Measurements from ENCODE around the gene MTMR12. TPM values are rescaled to one million over a fixed set of nuclear protein-coding genes. Genes with fewer than 3 reads are reported as not detected.

The MTMR12 gene
- total RNA-seq = 16.2 TPM

- DNase-seq (ENCODE audit: low read depth in 2 of 3, low spot score in 2 of 3) = peak; percentile 99 to 100 (median 99)
Measured at GRCh38 chr5:32312595-32313332, at the start of gene MTMR12. TSS of gene MTMR12 (minus strand) at chr5:32312939. CDS start at chr5:32312838, 101 bp downstream.

DNA sequence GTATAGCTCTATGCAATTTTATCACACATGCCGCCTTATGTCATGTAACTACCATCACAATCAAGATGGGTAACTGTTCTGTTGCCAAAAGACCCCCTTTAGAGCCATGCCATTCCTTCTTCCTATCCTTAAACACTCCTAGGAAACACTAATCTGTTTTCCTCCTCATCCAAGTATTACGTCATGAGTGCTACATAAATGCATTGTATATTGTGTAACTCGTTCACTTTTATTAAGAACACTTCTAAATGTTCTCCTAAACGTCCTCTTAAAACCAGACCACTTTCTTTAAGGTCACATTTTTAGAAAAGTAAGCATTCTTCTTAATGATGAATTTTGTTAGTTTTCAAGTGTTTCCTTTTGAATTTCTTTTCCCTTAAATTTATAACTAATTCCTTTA is 49.8 kb upstream of the MTMR12 start:
- DNase-seq (ENCODE audit: low read depth in 2 of 3, low spot score in 2 of 3) = no peak

DNA sequence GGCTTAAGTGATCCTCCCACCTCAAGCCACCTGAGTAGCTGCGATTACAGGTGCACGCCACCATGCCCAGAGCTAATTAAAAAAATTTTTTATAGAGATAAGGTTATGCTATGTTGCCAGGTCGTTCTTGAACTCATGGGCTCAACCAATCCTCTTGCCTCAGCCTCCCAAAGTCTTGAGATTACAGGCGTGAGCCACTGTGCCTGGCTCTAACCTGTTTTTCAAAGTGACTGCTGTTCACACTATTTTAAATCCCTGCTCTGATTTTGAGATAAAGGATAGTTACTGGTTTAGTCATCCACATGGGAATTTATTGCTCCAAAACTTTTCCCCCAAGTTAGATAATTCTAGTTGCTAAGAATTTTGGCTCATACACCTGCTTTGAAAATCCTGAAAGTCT is 48.2 kb upstream of the MTMR12 start:
- DNase-seq (ENCODE audit: low read depth in 2 of 3, low spot score in 2 of 3) = no peak

- DNase-seq (ENCODE audit: low read depth in 2 of 3, low spot score in 2 of 3) = no peak
Measured at GRCh38 chr5:32358611-32359010, 45.9 kb upstream of the MTMR12 start.

- no peak for DNase-seq (ENCODE audit: low read depth in 2 of 3, low spot score in 2 of 3)
Measured at GRCh38 chr5:32357658-32358057, 44.9 kb upstream of the MTMR12 start.

GRCh38 chr5:32355686-32356085 is 42.9 kb upstream of the MTMR12 start:
- no peak for DNase-seq (ENCODE audit: low read depth in 2 of 3, low spot score in 2 of 3)

DNA sequence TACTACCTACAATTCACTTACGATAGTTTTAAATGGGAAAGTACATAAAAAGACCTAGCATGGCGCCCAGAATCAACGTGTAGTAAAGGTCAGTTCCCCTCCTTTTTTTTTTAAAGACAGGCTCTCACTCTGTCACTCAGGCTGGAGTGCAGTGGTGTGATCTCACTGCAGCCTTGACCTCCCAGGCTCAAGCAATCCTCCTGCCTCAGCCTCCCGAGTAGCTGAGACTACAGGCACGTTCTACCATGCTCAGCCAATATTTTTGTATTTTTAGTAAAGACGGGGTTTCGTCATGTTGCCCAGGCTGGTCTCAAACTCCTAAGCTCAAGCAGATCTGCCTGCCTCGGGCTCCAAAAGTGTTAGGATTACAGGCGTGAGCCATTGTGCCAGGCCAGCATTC is 40.7 kb upstream of the MTMR12 start:
- DNase-seq (ENCODE audit: low read depth in 2 of 3, low spot score in 2 of 3) = no peak

DNA sequence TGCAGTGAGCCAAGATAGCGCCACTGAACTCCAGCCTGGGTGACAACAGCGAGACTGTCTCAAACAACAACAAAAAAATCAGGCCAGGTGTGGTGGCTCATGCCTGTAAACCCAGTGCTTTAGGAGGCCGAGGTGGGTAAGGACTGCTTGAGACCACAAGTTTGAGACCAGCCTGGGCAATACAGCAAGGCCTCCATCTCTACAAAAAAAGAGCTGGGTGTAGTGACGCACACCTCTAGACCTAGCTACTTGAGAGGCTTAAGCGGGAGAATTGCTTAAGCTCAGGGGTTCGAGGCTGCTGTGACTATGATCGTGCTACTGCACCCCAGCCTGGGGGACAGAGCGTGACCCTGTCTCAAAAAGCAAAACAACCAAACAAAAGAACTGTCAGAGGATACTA is 39.9 kb upstream of the MTMR12 start:
- DNase-seq (ENCODE audit: low read depth in 2 of 3, low spot score in 2 of 3) = no peak

DNA sequence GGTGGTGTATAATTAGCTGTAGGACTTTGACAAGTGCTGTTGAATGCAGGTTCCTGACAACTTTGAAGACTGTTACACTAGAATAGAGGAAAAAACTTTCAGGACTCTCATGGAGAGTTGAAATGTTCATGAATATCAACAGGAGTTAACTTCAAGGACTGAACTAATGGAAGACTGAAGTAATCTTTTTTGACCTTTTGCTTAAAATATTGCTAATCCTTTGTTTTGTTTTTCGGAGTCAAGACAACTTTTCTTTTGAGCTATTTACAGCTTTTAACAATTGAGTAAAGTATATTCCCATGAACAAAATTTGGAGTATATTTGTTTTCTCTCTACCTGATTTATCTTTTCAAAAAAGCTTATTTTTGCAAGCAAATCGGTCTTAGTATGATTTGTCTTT is 34.1 kb upstream of the MTMR12 start:
- DNase-seq (ENCODE audit: low read depth in 2 of 3, low spot score in 2 of 3) = peak in 1 of 3 donors; percentile 27

GRCh38 chr5:32343058-32343672 is 30.4 kb upstream of the MTMR12 start:
- no peak for DNase-seq (ENCODE audit: low read depth in 2 of 3, low spot score in 2 of 3)

DNA sequence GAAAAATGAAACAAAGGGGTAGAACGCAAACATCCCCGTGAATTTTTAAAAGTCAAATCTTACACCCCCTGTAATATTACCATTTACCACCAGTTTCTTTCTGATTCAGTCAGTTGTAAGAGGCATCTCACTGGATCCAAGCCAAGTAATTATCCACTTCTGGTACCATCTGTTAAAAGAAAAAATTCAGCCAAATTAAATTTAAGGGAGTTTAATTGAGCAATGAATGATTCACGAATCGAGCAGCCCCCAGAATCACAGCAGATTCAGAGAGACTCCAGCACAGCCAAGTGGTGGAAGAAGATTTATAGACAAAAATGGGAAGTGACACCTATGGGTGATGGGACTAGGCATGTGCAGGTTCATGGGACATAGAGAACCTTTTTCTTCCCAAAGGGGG is 29.9 kb upstream of the MTMR12 start:
- no peak for DNase-seq (ENCODE audit: low read depth in 2 of 3, low spot score in 2 of 3)

DNA sequence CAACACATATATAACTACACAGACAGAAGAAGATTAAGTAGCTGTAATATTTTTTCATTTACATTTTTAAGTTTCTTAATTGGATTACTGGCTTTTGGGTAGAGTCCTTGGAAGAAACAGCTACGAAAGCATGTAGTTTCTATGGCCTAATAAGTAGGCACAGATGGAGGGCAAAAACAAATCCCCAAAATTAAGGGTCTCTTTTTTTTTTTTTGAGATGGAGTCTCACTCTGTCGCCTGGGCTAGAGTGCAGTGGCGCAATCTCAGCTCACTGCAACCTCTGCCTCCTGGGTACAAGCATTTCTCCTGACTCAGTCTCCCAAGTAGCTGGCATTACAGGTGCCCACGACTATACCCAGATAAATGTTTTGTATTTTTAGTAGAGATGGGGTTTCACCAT is 27.1 kb upstream of the MTMR12 start:
- DNase-seq (ENCODE audit: low read depth in 2 of 3, low spot score in 2 of 3) = no peak

- peak in 1 of 3 donors; percentile 33 for DNase-seq (ENCODE audit: low read depth in 2 of 3, low spot score in 2 of 3)
Measured at GRCh38 chr5:32339198-32339597, 26.5 kb upstream of the MTMR12 start.

DNA sequence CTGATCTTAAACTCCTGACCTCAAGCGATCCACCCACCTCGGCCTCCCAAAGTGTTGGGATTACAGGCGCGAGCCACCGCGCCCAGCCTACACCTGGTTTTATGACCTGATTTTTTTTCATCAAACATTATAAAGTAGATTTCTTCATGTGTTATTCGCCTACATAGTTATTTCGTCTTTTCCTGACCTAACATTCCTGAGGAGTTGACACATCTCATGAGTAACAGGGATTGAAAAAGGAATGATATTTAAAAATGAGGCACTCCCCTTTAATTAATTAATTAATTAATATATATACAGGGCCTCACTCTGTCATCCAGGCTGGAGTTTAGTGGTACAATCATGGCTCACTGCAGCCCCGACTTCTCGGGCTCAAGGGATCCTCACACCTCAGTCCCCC is 20.2 kb upstream of the MTMR12 start:
- no peak for DNase-seq (ENCODE audit: low read depth in 2 of 3, low spot score in 2 of 3)

GRCh38 chr5:32332361-32332760 is 19.6 kb upstream of the MTMR12 start:
- DNase-seq (ENCODE audit: low read depth in 2 of 3, low spot score in 2 of 3) = no peak

DNA sequence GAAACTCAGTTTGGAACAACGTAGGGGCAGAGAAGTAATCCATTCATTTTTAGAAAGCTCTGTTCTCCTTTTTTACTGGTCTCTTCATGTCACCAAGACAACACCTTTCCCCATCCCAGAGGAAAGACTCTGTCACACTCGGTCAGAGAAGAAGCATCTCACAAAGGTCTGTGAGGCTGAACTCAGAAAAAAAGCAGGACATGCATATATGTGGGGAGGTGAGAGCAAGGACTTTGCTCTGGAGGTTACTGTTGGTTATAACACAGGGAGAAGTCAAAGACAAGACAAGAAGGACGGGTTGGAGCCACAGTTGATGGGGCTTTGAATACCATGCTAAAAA is 19.2 kb upstream of the MTMR12 start:
- DNase-seq (ENCODE audit: low read depth in 2 of 3, low spot score in 2 of 3) = no peak

GRCh38 chr5:32331217-32331934 is 18.6 kb upstream of the MTMR12 start:
- DNase-seq (ENCODE audit: low read depth in 2 of 3, low spot score in 2 of 3) = no peak

- DNase-seq (ENCODE audit: low read depth in 2 of 3, low spot score in 2 of 3) = no peak
Measured at GRCh38 chr5:32330126-32330971, 17.6 kb upstream of the MTMR12 start.

- peak; percentile 18 to 66 (median 51) for DNase-seq (ENCODE audit: low read depth in 2 of 3, low spot score in 2 of 3)
Measured at GRCh38 chr5:32329395-32329834, 16.7 kb upstream of the MTMR12 start.

GRCh38 chr5:32326216-32326772 is 13.6 kb upstream of the MTMR12 start:
- DNase-seq (ENCODE audit: low read depth in 2 of 3, low spot score in 2 of 3) = no peak

DNA sequence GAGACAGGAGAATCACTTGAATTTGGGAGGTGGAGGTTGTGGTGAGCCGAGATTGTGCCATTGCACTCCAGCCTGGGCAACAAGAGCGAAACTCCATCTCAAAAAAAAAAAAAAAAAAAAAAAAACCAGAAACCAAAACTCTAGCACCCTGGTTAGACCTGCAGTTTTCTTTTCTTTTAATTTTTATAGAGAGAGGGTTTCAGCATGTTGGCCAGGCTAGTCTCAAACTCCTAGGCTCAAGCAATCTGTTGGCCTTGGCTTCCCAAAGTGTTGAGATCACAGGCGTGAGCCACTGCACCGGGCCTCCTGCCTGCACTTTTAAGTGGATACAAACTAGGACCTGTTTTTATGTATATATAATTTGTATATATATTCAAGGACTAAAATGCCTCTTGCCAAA is 12.9 kb upstream of the MTMR12 start:
- DNase-seq (ENCODE audit: low read depth in 2 of 3, low spot score in 2 of 3) = no peak
